ENCODE results near the gene THEM4.

DNA sequence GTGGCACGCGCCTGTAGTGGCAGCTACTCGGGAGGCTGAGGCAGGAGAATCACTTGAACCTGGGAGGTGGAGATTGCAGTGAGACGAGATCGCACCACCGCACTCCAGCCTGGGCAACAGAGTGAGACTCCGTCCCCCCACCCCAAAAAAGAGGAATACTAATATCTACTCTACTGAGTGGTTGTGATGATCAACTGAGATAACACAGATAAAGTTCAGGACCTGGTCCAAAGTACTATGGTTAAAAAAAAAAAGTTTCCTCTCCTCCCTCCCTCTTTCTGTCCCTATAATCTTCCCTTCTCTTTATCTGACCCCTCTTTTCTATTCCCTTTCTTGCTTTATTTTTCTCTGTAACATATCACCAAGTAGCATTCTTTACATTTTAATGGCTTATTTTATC, 73.7 kb downstream of the THEM4 start:
- no peak for TF ChIP-seq POLR2A (IDR thresholded peaks at IDR 0.05)
- TF ChIP-seq, protein P1, sequence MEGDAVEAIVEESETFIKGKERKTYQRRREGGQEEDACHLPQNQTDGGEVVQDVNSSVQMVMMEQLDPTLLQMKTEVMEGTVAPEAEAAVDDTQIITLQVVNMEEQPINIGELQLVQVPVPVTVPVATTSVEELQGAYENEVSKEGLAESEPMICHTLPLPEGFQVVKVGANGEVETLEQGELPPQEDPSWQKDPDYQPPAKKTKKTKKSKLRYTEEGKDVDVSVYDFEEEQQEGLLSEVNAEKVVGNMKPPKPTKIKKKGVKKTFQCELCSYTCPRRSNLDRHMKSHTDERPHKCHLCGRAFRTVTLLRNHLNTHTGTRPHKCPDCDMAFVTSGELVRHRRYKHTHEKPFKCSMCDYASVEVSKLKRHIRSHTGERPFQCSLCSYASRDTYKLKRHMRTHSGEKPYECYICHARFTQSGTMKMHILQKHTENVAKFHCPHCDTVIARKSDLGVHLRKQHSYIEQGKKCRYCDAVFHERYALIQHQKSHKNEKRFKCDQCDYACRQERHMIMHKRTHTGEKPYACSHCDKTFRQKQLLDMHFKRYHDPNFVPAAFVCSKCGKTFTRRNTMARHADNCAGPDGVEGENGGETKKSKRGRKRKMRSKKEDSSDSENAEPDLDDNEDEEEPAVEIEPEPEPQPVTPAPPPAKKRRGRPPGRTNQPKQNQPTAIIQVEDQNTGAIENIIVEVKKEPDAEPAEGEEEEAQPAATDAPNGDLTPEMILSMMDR (IDR thresholded peaks at IDR 0.05), result no peak

All from heart left ventricle (tissue), 13 donors.